GF-D8 (cell line): ENCODE data around the gene TRAPPC3.
A peak's percentile ranks its signal among the peaks of the same experiment; 100 is the strongest.
"Not testable (repeated sequence)": the region's sequence is repeated elsewhere in the genome, so short reads cannot be mapped to it uniquely, and the experiment has no call there.

Experiments
- DNase-seq: peaks from one replicate; lab custom pipeline; 2025; lab: John Stamatoyannopoulos, UW

Gene TRAPPC3

DNA sequence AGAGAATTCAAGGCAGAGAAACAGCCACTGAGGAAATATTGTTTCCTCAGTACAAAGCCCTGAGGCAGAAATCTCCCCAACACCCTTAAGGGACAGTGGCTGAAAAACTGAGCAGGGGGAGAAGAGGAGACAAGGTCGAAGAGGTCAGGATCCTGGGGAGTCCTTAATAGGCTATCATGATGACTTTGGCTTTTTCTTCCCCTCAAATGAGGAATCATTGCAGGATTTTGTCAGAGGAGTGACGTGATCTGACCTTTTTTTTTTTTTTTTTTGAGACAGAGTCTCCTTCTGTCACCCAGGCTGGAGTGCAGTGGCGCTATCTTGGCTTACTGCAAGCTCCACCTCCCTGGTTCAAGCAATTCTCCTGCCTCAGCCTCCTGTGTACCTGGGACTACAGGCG, 16.9 kb upstream of the TRAPPC3 start:
- DNase-seq = no peak

- no peak for DNase-seq
Measured at GRCh38 chr1:36165145-36165544, 15.9 kb upstream of the TRAPPC3 start.

DNA sequence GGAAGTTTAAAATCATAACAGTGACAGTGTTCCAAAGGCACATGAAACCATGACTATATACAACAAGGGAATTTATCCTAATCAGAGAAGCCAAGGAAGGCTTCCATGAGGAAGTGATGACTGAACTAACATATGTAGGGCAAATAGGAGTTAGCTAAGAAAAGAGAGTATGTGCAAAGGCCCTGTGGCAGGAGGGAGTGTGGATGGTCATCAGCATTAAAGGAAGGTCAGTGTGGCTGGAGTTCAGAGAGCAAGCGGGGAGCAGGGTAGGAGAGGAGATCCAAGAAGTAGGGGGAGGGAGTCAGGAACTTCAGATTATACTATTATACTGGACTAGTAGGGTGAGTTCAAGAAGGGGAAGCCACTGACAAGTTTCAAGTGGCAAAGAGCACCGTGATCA, 15.1 kb upstream of the TRAPPC3 start:
- no peak for DNase-seq

GRCh38 chr1:36163426-36163825, 14.1 kb upstream of the TRAPPC3 start:
- DNase-seq = no peak

GRCh38 chr1:36162680-36163239, 13.5 kb upstream of the TRAPPC3 start:
- no peak for DNase-seq

DNA sequence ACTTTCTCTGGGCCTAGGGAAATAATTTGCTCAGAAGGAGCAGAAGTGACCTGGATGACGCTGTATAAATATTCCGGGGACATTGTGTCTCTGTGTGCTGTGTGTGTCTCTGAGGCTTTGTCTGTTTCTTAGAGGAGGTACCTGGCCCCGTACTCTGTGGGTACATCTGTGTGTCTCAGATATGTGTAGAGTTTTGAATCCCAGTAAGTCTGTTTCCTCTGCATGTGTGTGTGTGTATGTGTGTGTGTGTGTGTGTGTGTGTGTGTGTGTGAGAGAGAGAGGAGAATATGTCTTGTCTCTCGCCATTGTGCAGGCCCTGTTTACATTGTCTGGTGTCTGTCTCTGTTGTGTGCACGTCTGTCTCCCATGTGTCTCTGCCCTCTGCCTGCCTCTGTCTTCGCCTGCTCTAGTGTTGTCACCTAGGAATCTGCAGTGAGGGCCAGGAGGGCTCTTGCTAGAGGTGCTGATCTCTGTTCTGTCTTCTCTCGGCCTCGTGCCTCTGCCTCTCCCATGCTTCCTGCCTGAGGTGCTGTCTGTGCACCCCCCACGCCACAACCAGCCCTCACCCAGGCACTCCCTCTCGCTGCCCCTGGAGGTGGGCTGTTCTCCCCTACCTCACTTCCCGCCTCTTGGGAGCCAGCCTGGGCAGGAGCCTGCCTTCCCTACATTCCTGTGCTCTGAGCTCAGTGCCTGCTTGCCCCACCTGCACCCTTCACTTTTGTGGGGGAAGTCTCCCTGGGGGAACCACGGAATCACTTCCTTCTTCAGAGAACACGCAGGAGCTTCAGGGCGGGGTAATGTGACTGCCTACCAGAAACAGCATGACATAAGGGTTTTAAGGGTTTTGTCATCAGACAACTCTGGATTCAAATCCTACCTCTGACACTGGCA, 12.6 kb upstream of the TRAPPC3 start:
- peak; percentile 71 for DNase-seq

DNA sequence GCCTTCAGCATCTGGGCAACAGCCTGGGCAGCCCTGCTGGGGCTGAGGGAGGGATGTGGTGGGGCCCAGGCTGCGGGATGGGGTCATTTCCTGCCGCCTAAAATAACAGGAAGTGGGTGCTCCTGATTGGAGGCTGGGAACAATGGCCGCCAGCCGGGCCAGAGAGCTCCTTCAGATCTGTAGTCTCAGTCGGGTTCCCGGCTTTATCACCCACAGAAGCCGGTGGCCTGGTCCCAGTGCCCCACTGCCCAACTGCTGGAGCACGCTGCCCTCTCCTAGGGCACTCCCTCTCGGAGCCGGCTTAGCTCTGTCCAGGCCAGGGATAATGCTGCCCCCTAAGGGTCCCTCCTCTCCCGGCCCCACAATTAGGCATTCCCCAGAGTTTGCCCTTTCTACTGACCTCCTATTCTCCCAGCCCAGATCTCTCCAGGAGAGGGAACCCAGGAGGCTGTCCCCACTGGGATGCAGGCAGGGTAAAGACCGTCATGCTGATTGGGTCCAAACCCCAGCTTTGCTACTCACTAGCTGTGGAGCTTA, 11.7 kb upstream of the TRAPPC3 start:
- peak; percentile 67 for DNase-seq

DNA sequence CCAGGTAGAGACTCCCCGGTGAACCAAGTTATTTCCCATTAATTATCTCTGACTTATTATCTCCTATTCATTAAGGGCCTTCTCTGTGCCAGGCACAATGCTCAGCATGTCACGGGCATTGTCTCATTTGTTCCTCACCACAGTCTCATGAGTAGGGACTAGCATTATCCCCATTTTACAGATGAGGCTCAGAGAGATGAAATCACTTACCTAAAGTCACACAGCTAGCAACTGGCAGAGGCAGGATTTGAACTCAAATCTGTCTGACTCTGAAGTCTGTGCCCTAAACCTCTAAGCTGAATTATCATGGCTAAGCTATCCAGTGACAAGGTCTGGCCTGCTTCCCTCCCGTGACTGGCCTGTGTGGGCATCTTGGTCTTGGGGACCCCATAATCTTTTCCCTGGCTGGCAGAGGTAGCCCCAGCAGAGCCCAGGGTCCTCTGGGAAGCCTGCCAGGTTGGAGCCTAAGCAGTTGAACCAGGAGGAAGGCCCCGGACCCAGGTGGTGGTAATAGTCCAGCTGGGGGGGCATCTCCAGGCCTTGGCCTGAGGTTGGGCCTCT, 11.2 kb upstream of the TRAPPC3 start:
- DNase-seq = no peak

DNA sequence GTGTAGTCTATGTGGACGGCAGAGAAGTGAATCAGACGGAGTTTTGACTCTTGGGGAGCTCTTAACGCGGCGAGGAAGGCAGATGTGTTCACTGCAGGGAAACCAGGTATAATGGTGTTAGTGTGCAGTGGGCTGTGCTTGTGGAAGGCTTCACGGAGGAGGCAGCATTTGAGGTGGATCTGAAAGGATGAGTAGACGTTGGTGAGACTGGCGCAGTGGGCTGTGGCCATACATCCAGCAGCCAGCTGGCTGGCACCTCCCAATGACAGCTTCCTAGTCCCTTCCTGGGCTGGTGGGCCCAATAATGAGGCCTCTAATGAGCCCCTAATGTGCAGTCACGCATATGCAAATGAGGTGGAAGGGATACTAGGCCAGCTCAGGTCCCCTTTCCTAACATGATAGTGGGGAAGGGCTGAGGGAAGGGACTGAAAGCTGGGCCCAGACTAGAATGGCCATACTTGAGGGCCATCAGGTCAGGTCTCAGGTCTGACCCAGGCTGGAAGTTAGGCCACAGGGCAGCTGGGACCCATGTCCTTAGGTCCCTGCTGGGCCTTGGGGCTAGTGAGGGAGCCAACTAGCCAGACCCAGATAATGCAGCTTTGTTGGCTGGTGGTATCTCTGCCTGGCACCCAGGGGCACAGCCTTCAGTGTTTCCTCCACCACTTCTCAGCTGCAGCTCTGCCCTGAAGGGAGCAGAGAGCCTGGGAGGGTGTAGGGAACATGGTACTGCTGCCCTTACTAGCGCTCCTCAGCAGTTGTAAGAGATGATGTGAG, 10.5 kb upstream of the TRAPPC3 start:
- DNase-seq = no peak

- not testable (repeated sequence) for DNase-seq
Measured at GRCh38 chr1:36158827-36159252, 9.6 kb upstream of the TRAPPC3 start.

GRCh38 chr1:36157973-36158826, 8.9 kb upstream of the TRAPPC3 start:
- DNase-seq = no peak

GRCh38 chr1:36157115-36157903, 8.0 kb upstream of the TRAPPC3 start:
- no peak for DNase-seq

GRCh38 chr1:36156329-36157114, 7.2 kb upstream of the TRAPPC3 start:
- no peak for DNase-seq

- peak; percentile 9 for DNase-seq
Measured at GRCh38 chr1:36155408-36156328, 6.4 kb upstream of the TRAPPC3 start, which contains the start of gene MAP7D1. Gene MAP7D1 (plus strand): TSS chr1:36156160. CDS start chr1:36156418, 258 bp downstream.

DNA sequence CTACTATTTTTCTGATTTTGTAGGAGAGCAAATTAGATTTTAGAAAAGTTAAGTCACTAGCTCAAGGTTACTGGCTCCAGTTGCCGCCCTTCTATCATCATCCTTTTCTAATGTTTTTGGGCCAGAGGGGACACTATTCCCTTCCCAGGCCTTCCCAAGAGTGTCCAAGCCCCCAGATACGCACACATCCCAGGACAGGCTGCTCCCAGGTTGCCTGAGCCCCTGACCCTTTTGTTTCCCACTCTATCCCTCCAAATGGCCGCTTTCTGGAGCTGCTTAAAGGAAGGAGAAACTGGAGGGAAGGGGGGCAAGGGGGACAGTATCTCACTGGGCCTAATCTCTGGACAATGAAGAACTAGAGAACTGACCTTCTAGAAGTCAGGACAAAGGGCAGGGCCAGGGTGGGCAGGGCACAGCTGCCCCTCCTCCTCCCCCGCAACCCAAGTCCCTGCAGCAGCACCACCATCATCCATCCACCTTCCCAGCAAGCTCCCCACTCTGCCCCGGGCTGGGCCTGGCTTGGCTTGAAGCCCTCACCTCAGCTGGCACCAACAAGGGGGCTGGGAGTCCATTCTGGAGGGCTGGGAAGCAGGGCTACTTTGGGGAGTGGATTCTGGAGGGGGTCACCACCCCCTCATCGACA, 5.6 kb upstream of the TRAPPC3 start:
- no peak for DNase-seq

DNA sequence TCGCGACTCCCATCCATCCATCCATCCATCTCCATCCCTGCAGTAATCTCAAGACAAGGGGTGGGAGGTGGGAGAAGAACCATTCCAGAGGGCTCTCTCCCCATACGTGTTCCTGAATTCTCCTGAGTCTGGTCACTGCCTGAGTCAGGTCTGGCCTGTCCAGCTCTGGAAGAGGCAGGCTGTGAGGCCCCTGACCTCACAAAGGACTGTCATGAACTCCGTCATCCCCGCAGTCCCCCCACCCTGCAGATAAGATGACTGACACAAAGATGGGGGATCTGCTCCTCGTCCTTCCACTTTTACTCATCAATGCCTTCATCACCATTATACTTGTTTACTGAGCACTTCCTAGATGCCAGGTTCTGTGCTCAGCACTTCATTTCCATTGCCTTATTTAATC, 5.0 kb upstream of the TRAPPC3 start:
- no peak for DNase-seq

DNA sequence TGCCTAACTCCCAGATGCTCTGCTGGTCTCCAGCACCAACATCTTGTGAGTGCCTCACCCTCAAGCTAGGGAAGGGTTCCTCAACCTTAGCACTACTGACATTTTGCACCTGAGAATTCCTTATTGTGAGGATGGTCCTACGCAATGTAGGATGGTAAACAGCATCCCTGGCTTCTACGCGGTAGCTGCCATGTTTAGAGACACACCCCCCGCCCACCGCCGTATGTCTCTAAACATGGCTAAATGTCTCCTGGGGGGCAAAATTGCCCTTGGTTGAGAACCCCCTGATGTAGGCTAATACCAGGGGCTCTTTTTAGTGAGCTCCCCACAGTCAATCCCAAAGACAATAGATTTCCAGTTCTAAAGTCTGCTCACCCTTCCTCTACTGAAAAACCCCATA, 4.2 kb upstream of the TRAPPC3 start:
- no peak for DNase-seq

DNA sequence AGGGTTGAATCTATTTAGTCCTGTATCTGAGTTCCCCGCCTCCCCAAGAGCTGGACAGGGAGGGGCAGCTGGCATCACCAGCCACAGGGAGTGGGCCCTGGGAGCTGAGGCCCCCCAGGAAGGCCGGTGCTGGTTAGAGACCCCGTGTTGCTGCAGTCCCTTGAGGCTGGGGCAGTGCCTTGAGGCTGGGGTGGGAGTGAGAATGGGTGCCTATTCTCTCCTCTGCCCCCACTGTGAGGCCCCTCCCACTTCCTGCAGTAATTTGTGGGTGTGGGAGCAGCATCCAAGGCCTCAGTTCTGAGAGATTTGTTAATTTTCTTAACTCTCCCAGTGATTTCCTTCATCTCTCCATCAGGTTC, 2.5 kb upstream of the TRAPPC3 start:
- DNase-seq = no peak
